HepG2 (cell line): Measurements from ENCODE around the gene DLST. TPM values are rescaled to one million over a fixed set of nuclear protein-coding genes. Genes with fewer than 3 reads are reported as not detected.

Experiments
- CEBPG ChIP-seq: IDR thresholded peaks from 2 replicates; pipeline ENCODE4 v1.6.1; 2016
- FOSL1 ChIP-seq: sonication (generic); formaldehyde crosslinking; IDR thresholded peaks from 2 replicates; pipeline ENCODE4 v1.9.0; 2021; ENCODE audit warnings: missing genetic modification reagents, borderline replicate concordance
- FOXA1 ChIP-seq, 2 experiments: fragments of 450-650 bp in 1 of 2; sonication (generic) in 1 of 2; formaldehyde crosslinking in 1 of 2; IDR thresholded peaks; 2 replicates each; pipeline versions ENCODE4 v1.4.0 to v1.6.1; 2016 to 2020; ENCODE audit warnings: missing genetic modification reagents in 1 of 2
- JARID2 ChIP-seq: sonication (generic); formaldehyde crosslinking; IDR thresholded peaks from 2 replicates; pipeline ENCODE4 v1.8.1; 2023; ENCODE audit warnings: missing genetic modification reagents, inconsistent platforms; ENCODE audit not compliant: insufficient replicate concordance
- JUNB ChIP-seq: sonication (generic); formaldehyde crosslinking; IDR thresholded peaks from 2 replicates; pipeline ENCODE4 v1.8.0; 2022; ENCODE audit warnings: missing genetic modification reagents, mild to moderate bottlenecking, borderline replicate concordance
- KDM5A ChIP-seq: fragments of 200-600 bp; sonication (generic); IDR thresholded peaks from 2 replicates; pipeline ENCODE4 v1.7.0; 2018; ENCODE audit warnings: antibody characterized with exemption, mild to moderate bottlenecking, low read length, borderline replicate concordance
- KDM6A ChIP-seq: IDR thresholded peaks from 2 replicates; pipeline ENCODE4 v1.6.1; 2016; ENCODE audit warnings: low read depth
- KLF12 ChIP-seq: sonication (generic); formaldehyde crosslinking; IDR thresholded peaks from 2 replicates; pipeline ENCODE4 v1.4.0; 2020; ENCODE audit warnings: missing genetic modification reagents, borderline replicate concordance
- NFIC ChIP-seq: IDR thresholded peaks from 2 replicates; pipeline ENCODE4 v1.6.1; 2012; ENCODE audit warnings: mild to moderate bottlenecking, low read length, inconsistent platforms
- PHF20 ChIP-seq: sonication (generic); formaldehyde crosslinking; IDR thresholded peaks from 2 replicates; pipeline ENCODE4 v1.5.0; 2020; ENCODE audit warnings: mild to moderate bottlenecking, missing genetic modification reagents
- POLR2AphosphoS5 ChIP-seq: IDR thresholded peaks from 2 replicates; pipeline ENCODE4 v1.6.1; 2012; ENCODE audit warnings: low read depth, low read length
- SETDB1 ChIP-seq: sonication (generic); formaldehyde crosslinking; IDR thresholded peaks from 2 replicates; pipeline ENCODE4 v1.5.1; 2020; ENCODE audit warnings: missing genetic modification reagents, mild to moderate bottlenecking, borderline replicate concordance
- SRSF9 ChIP-seq: fragments of 200-400 bp; formaldehyde crosslinking; IDR thresholded peaks from 2 replicates; pipeline ENCODE4 v1.6.1; 2018; ENCODE audit warnings: borderline replicate concordance, mild to moderate bottlenecking, low read depth, low read length; ENCODE audit not compliant: insufficient read depth, poor library complexity, severe bottlenecking
- SRY ChIP-seq: sonication (generic); formaldehyde crosslinking; IDR thresholded peaks from 2 replicates; pipeline ENCODE4 v1.8.0; 2022; ENCODE audit warnings: mild to moderate bottlenecking, missing genetic modification reagents
- SUZ12 ChIP-seq: fragments of 150-350 bp; IDR thresholded peaks from 2 replicates; pipeline ENCODE4 v1.6.1; 2014; ENCODE audit warnings: low read depth, low read length
- TAF1 ChIP-seq: sonication (generic); formaldehyde crosslinking; IDR thresholded peaks from 2 replicates; pipeline ENCODE4 v1.4.0; 2020; ENCODE audit warnings: missing genetic modification reagents
- TRIM24 ChIP-seq: sonication (generic); formaldehyde crosslinking; IDR thresholded peaks from 2 replicates; pipeline ENCODE4 v1.8.0; 2022; ENCODE audit warnings: mild to moderate bottlenecking, missing genetic modification reagents
- ZBTB38 ChIP-seq: sonication (generic); formaldehyde crosslinking; IDR thresholded peaks from 2 replicates; pipeline ENCODE4 v1.5.1; 2020; ENCODE audit warnings: mild to moderate bottlenecking, missing genetic modification reagents
- ZBTB42 ChIP-seq: sonication (generic); formaldehyde crosslinking; IDR thresholded peaks from 2 replicates; pipeline ENCODE4 v1.5.0; 2020; ENCODE audit warnings: mild to moderate bottlenecking, missing genetic modification reagents
- ZC3H4 ChIP-seq: sonication (generic); formaldehyde crosslinking; IDR thresholded peaks from 2 replicates; pipeline ENCODE4 v1.4.0; 2020; ENCODE audit warnings: missing genetic modification reagents, borderline replicate concordance
- ZNF101 ChIP-seq: sonication (generic); formaldehyde crosslinking; IDR thresholded peaks from 2 replicates; pipeline ENCODE4 v1.4.0; 2020; ENCODE audit warnings: mild to moderate bottlenecking, low read depth, missing genetic modification reagents, borderline replicate concordance
- ZNF749 ChIP-seq: sonication (generic); formaldehyde crosslinking; IDR thresholded peaks from 2 replicates; pipeline ENCODE4 v1.8.0; 2022; ENCODE audit warnings: mild to moderate bottlenecking, missing genetic modification reagents, moderate library complexity, borderline replicate concordance
- ZNF839 ChIP-seq: sonication (generic); formaldehyde crosslinking; IDR thresholded peaks from 2 replicates; pipeline ENCODE4 v1.4.0; 2020; ENCODE audit warnings: missing genetic modification reagents, mild to moderate bottlenecking, borderline replicate concordance
- polyA plus RNA-seq, 8 experiments: library from polyadenylated mRNA; depleted of rRNA in 3 of 8; stranded (reverse) in 7 of 8; unstranded in 1 of 8; fragments of >200 nt; fragmentation: Illumina TruSeq in 4 of 8; extraction: Trizol in 4 of 8; gene quantifications; 2 replicates each; pipeline versions ENCODE4 v1.2.1 to v1.2.3, GENCODE V29; 2011 to 2016; ENCODE audit warnings: low read depth in 4 of 8, missing spikeins in 1 of 8, mixed read lengths in 1 of 8; ENCODE audit not compliant: insufficient read depth in 1 of 8
- total RNA-seq, 5 experiments: library from RNA; depleted of rRNA; stranded (reverse); fragments of >200 nt; fragmentation: Illumina TruSeq; extraction: Trizol; gene quantifications; 2 replicates each; pipeline ENCODE4 v1.2.3, GENCODE V29; 2016; ENCODE audit warnings: low read depth in 1 of 5
- TF ChIP-seq, protein P1 (sequence below): sonication (generic); formaldehyde crosslinking; IDR thresholded peaks from 2 replicates; pipeline ENCODE4 v1.5.1; 2020; ENCODE audit warnings: mild to moderate bottlenecking, missing genetic modification reagents, moderate library complexity
- TF ChIP-seq, protein P2 (sequence below): sonication (generic); formaldehyde crosslinking; IDR thresholded peaks from 2 replicates; pipeline ENCODE4 v1.8.0; 2023; ENCODE audit warnings: mild to moderate bottlenecking, missing genetic modification reagents
- TF ChIP-seq, protein P3 (sequence below): sonication (generic); formaldehyde crosslinking; IDR thresholded peaks from 2 replicates; pipeline ENCODE4 v1.4.0; 2020; ENCODE audit warnings: missing genetic modification reagents, low read depth, mild to moderate bottlenecking, borderline replicate concordance

DLST gene
- total and polyA plus RNA-seq, 2 of the 13 experiments (the other 11 are each of a cell fraction or from before 2014, with no cell fraction given), result 56.5 to 94.3 TPM

DNA sequence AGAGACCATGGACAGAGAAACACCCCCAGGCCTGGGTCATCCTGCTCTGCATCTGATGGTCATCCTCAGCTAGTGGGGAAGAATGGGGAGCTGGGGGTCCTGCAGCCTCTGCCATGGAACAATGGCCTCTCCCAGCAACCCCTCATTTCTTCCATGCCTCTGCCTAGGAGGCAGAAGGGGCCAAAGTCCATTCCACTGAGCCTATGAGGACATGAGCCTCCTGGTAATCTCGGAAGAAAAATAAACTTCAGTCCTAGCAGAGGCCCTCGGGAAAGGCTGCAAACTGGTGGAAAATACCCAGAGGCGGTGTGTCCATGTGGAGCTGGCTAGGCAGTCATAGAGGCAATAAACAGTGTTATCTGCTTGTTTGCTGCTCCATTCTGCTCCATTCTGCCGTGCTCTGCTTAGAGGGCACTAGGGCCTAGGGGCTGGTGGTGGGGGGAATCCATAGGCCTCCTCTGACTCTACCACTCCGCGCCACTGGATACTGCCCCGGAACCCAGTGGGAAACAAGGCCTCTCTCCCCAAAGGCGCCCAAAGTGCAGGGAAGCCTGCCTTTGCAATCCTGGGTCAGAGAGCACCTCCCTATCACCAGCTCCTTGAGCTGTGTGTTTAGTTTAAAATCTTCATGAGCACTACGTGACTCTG is 69.2 kb downstream of the DLST start (continued):
- TF ChIP-seq FOSL1 (CRISPR knock-in tag) (no peak), TAF1 (CRISPR knock-in tag) (peak; percentile 37), SRY (CRISPR knock-in tag) (no peak; the same call in 1 of the 2 replicates), PHF20 (CRISPR knock-in tag) (no peak), ZNF749 (CRISPR knock-in tag) (no peak), KLF12 (CRISPR knock-in tag) (no peak), ZNF101 (no peak), JUNB (CRISPR knock-in tag) (no peak), ZC3H4 (no peak; the same call in 1 of the 2 replicates), TRIM24 (CRISPR knock-in tag) (no peak), SRSF9 (no peak), FOXA1 (IDR thresholded peaks at IDR 0.05) (no peak), FOXA1 (CRISPR knock-in tag; IDR thresholded peaks at IDR 0.05) (no peak), CEBPG (CRISPR knock-in tag) (peak; percentile 25; the same call in 1 of the 2 replicates), POLR2AphosphoS5 (peak; percentile 45; the same call in 1 of the 2 replicates), SETDB1 (CRISPR knock-in tag) (no peak), SUZ12 (no peak), NFIC (no peak; the same call in 1 of the 2 replicates), ZBTB38 (CRISPR knock-in tag) (no peak), ZNF839 (CRISPR knock-in tag) (no peak), KDM5A (no peak), KDM6A (0 out of 2 replicates have a peak, but pooled peaks have one; percentile 59), JARID2 (no peak), ZBTB42 (CRISPR knock-in tag) (no peak; the same call in 1 of the 2 replicates)
- TF ChIP-seq, protein P1, sequence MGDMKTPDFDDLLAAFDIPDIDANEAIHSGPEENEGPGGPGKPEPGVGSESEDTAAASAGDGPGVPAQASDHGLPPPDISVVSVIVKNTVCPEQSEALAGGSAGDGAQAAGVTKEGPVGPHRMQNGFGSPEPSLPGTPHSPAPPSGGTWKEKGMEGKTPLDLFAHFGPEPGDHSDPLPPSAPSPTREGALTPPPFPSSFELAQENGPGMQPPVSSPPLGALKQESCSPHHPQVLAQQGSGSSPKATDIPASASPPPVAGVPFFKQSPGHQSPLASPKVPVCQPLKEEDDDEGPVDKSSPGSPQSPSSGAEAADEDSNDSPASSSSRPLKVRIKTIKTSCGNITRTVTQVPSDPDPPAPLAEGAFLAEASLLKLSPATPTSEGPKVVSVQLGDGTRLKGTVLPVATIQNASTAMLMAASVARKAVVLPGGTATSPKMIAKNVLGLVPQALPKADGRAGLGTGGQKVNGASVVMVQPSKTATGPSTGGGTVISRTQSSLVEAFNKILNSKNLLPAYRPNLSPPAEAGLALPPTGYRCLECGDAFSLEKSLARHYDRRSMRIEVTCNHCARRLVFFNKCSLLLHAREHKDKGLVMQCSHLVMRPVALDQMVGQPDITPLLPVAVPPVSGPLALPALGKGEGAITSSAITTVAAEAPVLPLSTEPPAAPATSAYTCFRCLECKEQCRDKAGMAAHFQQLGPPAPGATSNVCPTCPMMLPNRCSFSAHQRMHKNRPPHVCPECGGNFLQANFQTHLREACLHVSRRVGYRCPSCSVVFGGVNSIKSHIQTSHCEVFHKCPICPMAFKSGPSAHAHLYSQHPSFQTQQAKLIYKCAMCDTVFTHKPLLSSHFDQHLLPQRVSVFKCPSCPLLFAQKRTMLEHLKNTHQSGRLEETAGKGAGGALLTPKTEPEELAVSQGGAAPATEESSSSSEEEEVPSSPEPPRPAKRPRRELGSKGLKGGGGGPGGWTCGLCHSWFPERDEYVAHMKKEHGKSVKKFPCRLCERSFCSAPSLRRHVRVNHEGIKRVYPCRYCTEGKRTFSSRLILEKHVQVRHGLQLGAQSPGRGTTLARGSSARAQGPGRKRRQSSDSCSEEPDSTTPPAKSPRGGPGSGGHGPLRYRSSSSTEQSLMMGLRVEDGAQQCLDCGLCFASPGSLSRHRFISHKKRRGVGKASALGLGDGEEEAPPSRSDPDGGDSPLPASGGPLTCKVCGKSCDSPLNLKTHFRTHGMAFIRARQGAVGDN (CRISPR knock-in tag), result peak; percentile 47
- TF ChIP-seq, protein P2, sequence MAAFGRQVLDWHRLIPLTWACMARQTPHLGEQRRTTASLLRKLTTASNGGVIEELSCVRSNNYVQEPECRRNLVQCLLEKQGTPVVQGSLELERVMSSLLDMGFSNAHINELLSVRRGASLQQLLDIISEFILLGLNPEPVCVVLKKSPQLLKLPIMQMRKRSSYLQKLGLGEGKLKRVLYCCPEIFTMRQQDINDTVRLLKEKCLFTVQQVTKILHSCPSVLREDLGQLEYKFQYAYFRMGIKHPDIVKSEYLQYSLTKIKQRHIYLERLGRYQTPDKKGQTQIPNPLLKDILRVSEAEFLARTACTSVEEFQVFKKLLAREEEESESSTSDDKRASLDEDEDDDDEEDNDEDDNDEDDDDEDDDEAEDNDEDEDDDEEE (CRISPR knock-in tag), result no peak
- TF ChIP-seq, protein P3, sequence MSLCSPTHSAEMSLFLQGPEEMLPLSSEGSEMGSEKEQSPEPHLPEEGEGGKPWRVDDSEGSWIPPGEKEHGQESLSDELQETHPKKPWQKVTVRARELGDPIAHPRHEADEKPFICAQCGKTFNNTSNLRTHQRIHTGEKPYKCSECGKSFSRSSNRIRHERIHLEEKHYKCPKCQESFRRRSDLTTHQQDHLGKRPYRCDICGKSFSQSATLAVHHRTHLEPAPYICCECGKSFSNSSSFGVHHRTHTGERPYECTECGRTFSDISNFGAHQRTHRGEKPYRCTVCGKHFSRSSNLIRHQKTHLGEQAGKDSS (CRISPR knock-in tag), result no peak; the same call in 1 of the 2 replicates
